Skeletal muscle satellite cell (primary cell): ENCODE results near the gene NKD1.
"Not testable (repeated sequence)": the region's sequence is repeated elsewhere in the genome, so short reads cannot be mapped to it uniquely, and the experiment has no call there.

ENCODE experiments used
- H3K27me3 ChIP-seq: 2 replicates; pipeline ENCODE4 v1.7.0; 2013; ENCODE audit warnings: low read length; ENCODE audit not compliant: control insufficient read depth, insufficient read depth
- H3K36me3 ChIP-seq: 2 replicates; pipeline ENCODE4 v1.7.0; 2013; ENCODE audit warnings: mild to moderate bottlenecking, control low read depth, low read length; ENCODE audit not compliant: insufficient read depth
- H3K4me1 ChIP-seq: 2 replicates; pipeline ENCODE4 v1.7.0; 2013; ENCODE audit warnings: low read length; ENCODE audit not compliant: control insufficient read depth, insufficient read depth
- H3K4me2 ChIP-seq: 2 replicates; pipeline ENCODE4 v1.7.0; 2013; ENCODE audit warnings: mild to moderate bottlenecking, low read length
- H3K4me3 ChIP-seq: 2 replicates; pipeline ENCODE4 v1.7.0; 2013; ENCODE audit warnings: low read length
- H3K9ac ChIP-seq: 2 replicates; pipeline ENCODE4 v1.7.0; 2013; ENCODE audit warnings: mild to moderate bottlenecking, low read depth, low read length, moderate library complexity
- H3K9me3 ChIP-seq: replicated peaks from 2 replicates; pipeline ENCODE4 v1.7.0; 2013; ENCODE audit warnings: mild to moderate bottlenecking, control low read depth, low read length

NKD1 gene

DNA sequence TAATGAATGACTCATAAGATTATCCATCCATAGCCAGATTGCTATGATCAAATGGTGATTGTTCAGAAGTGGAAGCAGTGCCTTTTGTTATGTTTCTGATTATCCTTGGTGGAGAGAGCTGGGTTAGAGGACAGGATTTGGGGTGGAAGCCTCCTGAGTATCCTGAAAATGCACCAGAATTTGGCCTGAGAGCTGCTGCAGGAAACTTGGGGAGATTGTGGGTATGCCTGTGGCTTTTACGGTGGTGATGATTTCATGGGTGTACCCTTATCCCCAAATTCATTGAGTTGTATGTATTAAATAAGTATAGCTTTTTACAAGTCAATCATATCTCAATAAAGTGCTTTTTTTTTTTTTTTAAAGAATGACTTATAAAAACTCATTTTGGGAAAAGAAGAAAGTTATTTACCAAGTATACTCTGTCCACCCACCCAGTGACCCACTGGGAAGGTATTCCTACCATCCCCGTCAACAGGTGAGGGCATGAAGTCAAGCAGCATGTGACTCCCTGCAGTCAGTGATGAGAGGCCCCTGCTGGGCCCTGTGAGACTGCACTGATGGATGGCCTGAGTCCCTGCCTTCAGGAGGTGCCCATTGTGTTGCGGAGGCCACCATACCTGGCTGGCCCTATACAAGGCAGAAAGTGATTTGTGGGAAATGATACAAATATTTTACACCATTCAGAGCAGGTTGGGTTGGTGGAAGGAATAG lies 28.4 kb downstream of the NKD1 start:
- Histone ChIP-seq H3K36me3 (no peaks in the 10 kb centered on the region), H3K4me3 (no peak overlapping the region), H3K9me3 (no peaks in the 10 kb centered on the region), H3K4me2 (no peak overlapping the region), H3K27me3 (peaks cover 2% of the 10 kb centered on the region), H3K4me1 (no peaks in the 10 kb centered on the region), H3K9ac (no peak overlapping the region)

DNA sequence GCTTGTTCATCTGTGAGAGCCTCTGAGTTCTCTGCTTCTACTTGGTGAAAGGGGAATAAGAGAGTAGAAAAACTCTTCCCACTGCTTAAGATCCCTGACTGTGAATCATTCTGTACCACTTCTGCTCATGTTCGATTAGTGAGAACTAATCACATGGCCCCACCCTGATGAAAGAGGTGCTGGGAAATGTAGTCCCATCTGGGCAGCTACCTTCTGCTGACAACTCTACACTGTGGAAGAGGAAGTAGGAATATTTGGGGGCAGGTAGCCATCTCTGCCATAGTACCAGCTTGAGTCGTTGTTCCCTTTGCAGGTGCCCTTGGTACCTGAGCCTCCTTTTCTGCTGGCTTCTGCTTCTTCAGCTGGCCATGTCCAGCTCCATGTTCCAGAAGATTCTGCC lies 29.9 kb downstream of the NKD1 start:
- Histone ChIP-seq H3K9ac (no peak overlapping the region), H3K4me3 (no peak overlapping the region), H3K27me3 (peaks cover 5% of the 10 kb centered on the region), H3K4me2 (no peak overlapping the region), H3K9me3 (no peaks in the 10 kb centered on the region), H3K36me3 (no peaks in the 10 kb centered on the region), H3K4me1 (no peaks in the 10 kb centered on the region)

DNA sequence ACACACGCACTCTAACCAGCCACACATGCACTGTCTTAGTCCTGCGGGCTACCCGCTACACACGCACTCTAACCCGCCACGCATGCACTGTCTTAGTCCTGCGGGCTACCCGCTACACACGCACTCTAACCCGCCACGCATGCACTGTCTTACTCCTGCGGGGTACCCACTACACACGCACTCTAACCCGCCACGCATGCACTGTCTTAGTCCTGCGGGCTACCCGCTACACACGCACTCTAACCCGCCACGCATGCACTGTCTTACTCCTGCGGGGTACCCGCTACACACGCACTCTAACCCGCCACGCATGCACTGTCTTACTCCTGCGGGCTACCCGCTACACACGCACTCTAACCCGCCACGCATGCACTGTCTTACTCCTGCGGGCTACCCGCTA lies 31.2 kb downstream of the NKD1 start:
- H3K4me3 ChIP-seq, H3K9me3 ChIP-seq, H3K4me2 ChIP-seq, H3K36me3 ChIP-seq, H3K27me3 ChIP-seq, H3K9ac ChIP-seq, H3K4me1 ChIP-seq: not testable (repeated sequence)

DNA sequence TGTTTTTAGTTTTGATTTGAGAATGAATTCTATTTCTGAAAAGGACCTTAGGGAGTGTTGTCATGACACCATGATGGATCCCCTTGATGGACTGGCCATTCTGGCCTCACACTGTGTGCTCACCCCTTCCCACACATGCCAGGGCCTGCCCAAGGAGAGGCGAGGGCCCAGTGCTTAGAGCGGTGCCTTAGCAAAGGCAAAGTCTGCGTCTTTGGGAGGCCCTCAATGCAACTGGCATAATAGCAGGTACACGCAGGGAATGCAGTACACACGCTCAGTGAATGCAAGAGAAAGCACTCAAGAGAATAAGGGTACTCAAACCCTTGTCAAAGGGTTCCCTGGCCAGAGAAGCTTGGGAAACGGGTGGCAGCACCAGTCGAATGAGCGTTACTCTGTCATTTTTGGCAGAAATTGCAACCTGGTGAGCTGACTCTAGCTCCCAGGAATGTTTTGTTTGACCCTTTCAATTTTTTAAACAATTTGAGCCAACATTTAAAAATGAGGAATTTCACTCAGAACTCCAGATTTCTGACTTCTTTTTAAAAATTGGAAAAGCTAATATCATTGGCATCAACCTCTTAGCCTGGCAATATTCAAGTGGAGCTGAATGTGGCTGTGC lies 32.1 kb downstream of the NKD1 start:
- no peaks in the 10 kb centered on the region for H3K9me3 ChIP-seq
- no peaks in the 10 kb centered on the region for H3K4me1 ChIP-seq
- no peak overlapping the region for H3K4me3 ChIP-seq
- H3K9ac ChIP-seq: no peak overlapping the region
- H3K36me3 ChIP-seq: no peaks in the 10 kb centered on the region
- no peak overlapping the region for H3K4me2 ChIP-seq
- H3K27me3 ChIP-seq: peaks cover 12% of the 10 kb centered on the region

DNA sequence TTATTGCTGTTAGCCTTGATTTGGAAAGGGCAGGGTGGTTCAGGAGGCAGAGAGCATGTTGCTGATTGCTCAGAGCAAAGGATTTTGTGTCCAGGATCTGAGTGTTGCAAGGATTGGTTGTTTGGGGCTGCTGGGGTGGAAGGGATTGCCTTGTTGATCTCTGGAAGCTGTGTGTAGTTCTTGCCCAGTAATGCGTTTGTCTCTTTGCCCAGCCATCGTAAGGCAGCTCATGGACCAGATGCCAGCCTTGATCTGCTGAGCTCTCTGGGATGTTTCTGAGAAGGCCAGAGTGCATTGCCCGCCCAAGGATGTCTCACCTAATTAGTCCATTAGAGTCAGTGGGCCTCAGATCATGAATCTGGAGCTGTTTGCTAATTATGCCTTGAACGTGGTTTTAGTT lies 33.6 kb downstream of the NKD1 start:
- H3K9ac ChIP-seq: no peak overlapping the region
- no peaks in the 10 kb centered on the region for H3K4me1 ChIP-seq
- H3K4me3 ChIP-seq: no peak overlapping the region
- no peaks in the 10 kb centered on the region for H3K36me3 ChIP-seq
- no peak overlapping the region for H3K4me2 ChIP-seq
- no peaks in the 10 kb centered on the region for H3K9me3 ChIP-seq
- peaks cover 19% of the 10 kb centered on the region for H3K27me3 ChIP-seq

DNA sequence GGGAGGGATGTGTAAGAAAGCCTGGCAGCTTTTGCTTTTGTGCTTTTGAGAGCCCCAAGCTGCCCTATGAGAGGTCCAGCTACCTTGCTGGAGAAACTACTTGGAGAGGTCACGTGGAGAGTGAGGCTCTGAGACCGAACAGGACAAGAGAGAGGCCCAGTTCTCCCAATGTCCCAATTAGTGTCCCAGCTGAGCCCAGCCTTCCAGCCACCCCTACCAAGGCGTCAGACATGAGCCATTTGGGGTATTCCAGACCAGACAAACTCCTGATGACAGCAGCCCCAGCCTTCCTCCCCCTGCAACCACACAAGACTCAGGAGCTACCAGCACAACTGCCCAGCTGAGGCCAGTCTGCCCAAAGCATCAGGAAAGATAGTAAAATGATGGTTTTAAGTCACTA lies 35.0 kb downstream of the NKD1 start:
- no peak overlapping the region for H3K9ac ChIP-seq
- H3K27me3 ChIP-seq: peaks cover 19% of the 10 kb centered on the region
- no peak overlapping the region for H3K4me3 ChIP-seq
- no peak overlapping the region for H3K4me2 ChIP-seq
- H3K36me3 ChIP-seq: no peaks in the 10 kb centered on the region
- H3K4me1 ChIP-seq: no peaks in the 10 kb centered on the region
- H3K9me3 ChIP-seq: no peaks in the 10 kb centered on the region

DNA sequence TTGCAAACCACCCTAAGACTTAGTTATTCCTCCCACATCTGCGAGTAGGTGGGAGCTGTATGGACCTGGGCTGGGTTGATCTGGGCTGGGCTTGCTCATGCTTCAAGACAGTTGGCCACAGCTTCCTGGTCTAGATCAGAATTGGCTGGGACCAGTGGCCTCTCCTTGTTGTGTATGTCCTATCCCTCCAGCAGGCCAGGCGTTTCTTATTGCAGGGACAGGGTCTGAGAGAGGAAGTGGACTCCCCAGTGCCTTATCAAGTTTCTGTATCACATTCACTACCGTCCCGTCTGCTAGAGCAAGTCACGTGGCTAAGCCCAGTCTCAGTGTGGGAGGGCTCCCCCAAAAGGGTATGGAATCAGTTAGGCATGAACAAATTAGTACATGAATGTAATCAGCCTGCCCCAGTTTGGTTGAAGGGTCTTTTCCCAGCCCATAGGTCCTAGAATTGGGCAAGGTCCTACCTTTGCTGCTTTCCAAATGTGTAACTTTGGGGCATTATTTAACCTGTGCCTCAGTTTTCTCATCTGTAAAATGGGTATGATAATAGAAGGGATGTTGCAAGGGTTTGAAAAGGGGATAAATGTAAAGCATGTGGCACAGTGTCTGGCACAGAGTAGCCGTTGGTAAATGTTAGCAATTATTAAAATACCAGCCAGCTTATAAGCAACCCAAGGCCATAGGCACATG lies 36.0 kb downstream of the NKD1 start:
- H3K4me3 ChIP-seq: no peak overlapping the region
- no peak overlapping the region for H3K4me2 ChIP-seq
- no peaks in the 10 kb centered on the region for H3K9me3 ChIP-seq
- no peaks in the 10 kb centered on the region for H3K4me1 ChIP-seq
- no peak overlapping the region for H3K9ac ChIP-seq
- H3K36me3 ChIP-seq: no peaks in the 10 kb centered on the region
- peaks cover 19% of the 10 kb centered on the region for H3K27me3 ChIP-seq

DNA sequence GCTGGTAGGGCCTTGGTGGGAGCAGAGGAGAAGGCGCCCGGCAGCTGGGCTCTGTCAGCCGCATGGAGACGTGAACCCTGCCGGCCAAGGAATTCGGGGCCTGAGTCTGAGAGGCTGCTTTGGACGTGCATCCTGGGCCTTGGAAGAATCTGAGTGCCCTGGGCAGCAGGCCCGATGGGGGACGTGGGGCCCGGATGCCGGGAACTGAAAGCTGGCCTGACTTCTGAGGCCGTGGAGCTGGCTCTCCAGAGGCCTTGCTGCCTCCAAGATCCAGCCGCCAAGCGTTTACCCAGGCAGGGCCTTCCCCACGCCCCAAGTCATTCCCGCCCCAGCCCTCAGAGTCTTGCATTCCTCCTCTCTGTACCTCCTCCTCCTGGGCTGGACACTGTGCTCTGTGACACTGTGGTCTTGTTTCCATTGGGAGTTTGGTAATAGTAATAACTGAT lies 37.2 kb downstream of the NKD1 start:
- no peak overlapping the region for H3K9ac ChIP-seq
- H3K4me2 ChIP-seq: no peak overlapping the region

DNA sequence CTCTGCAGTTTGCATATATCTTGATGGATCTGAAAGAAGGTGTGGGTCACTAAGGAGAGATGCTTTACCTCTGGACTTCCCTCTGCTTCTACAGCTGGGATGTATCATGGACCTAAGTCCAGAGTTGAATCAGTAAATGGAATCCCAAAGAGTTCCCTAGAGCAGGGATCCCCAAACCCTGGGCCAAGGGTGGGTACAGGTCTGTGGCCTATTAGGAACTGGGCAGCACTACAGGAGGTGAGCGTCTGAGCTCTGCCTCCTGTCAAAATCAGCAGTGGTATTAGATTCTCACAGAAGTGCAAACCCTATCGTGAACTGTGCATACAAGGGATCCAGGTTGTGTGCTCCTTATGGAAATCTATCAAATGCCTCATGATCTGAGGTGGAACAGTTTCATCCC lies 39.3 kb downstream of the NKD1 start:
- H3K9ac ChIP-seq: no peak overlapping the region
- no peak overlapping the region for H3K4me3 ChIP-seq
- no peak overlapping the region for H3K4me2 ChIP-seq
- peaks cover 24% of the 10 kb centered on the region for H3K27me3 ChIP-seq
- H3K9me3 ChIP-seq: no peaks in the 10 kb centered on the region
- no peaks in the 10 kb centered on the region for H3K36me3 ChIP-seq
- H3K4me1 ChIP-seq: no peaks in the 10 kb centered on the region

More for the DNA sequence above, 37.2 kb downstream of the NKD1 start:
- no peaks in the 10 kb centered on the region for H3K4me1 ChIP-seq
- no peaks in the 10 kb centered on the region for H3K9me3 ChIP-seq
- H3K4me3 ChIP-seq: no peak overlapping the region
- no peaks in the 10 kb centered on the region for H3K36me3 ChIP-seq
- H3K27me3 ChIP-seq: peaks cover 19% of the 10 kb centered on the region

DNA sequence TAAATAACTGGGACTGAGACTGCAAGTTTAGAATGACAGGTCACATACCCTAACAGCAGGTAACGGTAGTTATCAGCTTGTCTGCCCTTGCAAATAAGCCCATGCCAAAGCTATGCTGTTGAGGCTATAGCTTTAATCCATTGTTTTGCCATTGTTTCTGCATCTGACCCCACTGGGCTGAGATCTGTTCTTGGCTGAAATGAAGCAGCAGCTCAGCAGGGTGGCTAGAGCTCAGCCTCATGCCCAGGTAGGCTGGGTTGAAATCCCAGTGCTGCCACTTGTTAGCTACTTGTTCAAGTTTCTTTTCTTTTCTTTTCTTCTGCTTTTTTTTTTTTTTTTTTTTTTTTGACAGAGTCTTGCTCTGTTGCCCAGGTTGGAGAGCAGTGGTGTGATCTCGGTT lies 40.1 kb downstream of the NKD1 start:
- Histone ChIP-seq H3K4me1 (no peaks in the 10 kb centered on the region), H3K4me3 (no peak overlapping the region), H3K9ac (no peak overlapping the region), H3K9me3 (no peaks in the 10 kb centered on the region), H3K4me2 (no peak overlapping the region), H3K27me3 (peaks cover 30% of the 10 kb centered on the region), H3K36me3 (no peaks in the 10 kb centered on the region)

DNA sequence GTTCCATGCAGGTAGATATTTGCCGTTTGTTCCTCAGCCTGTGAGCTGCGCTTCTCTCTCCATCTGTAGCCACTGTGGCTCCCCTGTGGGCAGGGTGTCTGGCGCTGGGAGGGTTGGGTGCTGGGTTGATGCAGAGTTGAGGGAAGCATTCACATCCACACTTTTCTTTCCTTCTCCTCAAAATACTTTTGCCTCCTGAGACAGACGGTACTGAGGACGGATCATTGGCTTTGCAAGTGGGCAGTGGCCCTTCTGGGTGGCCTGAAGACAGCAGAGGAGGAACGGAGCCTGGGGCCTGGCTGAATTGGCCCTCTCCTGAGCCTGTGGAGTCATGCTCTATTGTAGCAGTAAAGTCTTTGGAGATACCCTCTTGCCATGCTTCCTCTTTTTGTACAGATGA lies 43.0 kb downstream of the NKD1 start:
- no peak overlapping the region for H3K4me2 ChIP-seq
- no peak overlapping the region for H3K9ac ChIP-seq
- H3K27me3 ChIP-seq: peaks cover 20% of the 10 kb centered on the region
- no peak overlapping the region for H3K4me3 ChIP-seq
- H3K9me3 ChIP-seq: no peaks in the 10 kb centered on the region
- no peaks in the 10 kb centered on the region for H3K4me1 ChIP-seq
- no peaks in the 10 kb centered on the region for H3K36me3 ChIP-seq
